ENCODE results near the gene GPC5.
"Not testable (repeated sequence)": the region's sequence is repeated elsewhere in the genome, so short reads cannot be mapped to it uniquely, and the experiment has no call there.

The GPC5 gene

DNA sequence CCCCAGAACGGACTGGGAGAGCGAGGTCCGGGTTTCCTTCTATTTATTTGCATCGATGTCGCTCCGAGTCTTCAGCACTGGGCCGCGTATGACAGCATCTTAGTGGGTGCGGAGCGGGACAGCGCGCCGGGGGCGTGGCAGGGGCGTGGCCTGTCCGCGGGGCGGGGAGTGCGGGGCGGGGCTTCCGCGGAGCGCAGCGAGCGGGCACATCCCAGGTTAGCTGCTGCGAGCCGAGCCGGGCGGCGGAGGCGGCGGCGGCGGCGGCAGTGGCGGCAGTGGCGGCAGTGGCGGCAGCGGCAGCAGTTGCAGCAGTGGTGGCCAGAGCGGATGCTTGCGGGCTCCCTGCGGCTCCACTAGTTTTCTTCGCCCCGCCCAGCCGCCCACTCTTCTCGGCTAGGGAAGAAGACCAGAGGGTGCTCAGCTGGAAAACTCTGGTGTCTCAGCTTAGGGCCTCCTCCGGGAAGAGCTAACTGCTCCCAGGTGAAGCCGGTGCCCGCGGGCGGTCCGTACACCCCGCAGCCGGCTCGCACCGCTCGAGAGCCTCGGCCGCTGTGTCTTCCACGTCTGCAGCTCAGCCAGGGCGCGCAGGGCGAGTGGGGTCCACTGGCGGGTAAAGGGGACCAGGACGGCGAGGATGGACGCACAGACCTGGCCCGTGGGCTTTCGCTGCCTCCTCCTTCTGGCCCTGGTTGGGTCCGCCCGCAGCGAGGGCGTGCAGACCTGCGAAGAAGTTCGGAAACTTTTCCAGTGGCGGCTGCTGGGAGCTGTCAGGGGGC lies at the start of gene GPC5:
Gene GPC5, plus strand, starts transcription at position 209 of the 776 bp plus-strand sequence.
- peak; percentile 52 to 92 for DNase-seq

DNA sequence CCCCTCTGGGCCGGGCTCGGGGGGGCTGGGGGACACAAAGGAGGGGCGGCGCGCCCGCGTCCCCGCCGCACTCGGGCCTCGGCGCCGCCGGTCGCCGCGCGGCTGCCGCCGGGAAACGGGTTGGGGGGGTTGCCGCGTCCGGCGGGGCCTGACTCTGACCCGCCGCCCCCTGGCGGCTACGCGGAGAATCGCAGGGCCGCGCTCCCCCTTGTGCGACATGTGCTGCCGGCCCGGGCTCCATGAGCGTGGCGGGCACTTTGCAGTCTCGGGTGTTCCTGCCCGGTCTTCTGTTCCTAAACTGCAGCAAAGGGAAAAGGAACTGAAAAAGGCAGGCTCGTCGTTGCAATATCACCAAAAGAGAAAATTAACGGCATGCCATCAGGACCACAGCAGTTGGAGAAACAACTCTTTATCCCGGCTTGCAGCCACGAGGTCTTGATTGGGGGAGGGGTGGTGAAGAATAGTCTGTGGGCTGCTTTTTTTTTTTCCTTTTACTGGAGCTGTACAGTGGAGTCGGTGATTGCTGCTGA lies 49.5 kb upstream of the GPC5 start:
- peak; percentile 83 to 97 for DNase-seq

DNA sequence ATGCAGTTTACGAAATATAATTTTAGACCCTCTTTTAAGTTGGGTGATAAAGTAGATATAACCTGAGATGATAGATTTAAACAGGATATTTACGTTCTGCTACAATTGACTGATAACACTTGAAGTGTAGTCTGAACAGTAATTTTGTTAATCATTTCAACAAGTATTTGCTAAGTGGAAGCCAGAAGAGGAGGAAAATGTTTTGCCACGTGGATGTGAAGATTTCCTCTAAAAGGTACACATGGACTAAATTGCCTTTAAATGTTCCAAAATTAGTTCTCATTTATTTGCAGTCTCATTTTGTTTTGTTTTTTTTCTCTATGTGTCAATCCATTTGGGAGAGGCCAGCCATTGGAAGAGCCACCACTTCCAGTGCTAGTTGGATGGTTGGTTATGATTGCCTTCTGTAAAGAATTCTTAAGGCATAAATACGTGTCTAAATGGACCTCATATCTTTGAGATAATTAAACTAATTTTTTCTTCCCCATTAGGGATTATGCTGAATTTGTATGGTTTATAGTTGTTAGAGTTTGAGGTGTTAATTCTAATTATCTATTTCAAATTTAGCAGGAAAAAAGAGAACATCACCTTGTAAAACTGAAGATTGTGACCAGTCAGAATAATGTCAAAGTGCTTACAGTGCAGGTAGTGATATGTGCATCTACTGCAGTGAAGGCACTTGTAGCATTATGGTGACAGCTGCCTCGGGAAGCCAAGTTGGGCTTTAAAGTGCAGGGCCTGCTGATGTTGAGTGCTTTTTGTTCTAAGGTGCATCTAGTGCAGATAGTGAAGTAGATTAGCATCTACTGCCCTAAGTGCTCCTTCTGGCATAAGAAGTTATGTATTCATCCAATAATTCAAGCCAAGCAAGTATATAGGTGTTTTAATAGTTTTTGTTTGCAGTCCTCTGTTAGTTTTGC lies 48.2 kb upstream of the GPC5 start:
- DNase-seq: peak in 1 of 2 experiments; percentile 25

DNA sequence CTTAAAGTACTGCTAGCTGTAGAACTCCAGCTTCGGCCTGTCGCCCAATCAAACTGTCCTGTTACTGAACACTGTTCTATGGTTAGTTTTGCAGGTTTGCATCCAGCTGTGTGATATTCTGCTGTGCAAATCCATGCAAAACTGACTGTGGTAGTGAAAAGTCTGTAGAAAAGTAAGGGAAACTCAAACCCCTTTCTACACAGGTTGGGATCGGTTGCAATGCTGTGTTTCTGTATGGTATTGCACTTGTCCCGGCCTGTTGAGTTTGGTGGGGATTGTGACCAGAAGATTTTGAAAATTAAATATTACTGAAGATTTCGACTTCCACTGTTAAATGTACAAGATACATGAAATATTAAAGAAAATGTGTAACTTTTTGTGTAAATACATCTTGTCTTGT lies 47.3 kb upstream of the GPC5 start:
- peak in 1 of 2 experiments; percentile 67 for DNase-seq

DNA sequence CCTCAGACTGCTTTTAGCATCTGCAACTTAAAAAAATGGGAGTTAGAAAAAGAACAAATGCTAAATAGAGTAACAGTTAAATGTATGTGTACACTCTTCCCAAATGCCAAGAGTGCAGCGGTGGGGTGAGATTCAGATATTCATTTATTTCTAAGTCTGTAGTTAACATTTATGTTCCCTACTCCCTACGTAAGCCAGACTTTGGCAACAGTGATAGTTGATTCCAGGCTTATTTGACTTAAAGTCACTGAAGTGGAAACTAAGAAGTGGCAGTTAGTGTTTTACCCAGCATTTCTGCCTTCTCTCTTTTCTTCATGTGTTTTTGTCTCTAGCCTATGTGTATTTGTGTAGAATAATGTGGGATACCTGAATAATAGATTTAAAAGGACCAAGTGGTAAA lies 46.4 kb upstream of the GPC5 start:
- no peak for DNase-seq

DNA sequence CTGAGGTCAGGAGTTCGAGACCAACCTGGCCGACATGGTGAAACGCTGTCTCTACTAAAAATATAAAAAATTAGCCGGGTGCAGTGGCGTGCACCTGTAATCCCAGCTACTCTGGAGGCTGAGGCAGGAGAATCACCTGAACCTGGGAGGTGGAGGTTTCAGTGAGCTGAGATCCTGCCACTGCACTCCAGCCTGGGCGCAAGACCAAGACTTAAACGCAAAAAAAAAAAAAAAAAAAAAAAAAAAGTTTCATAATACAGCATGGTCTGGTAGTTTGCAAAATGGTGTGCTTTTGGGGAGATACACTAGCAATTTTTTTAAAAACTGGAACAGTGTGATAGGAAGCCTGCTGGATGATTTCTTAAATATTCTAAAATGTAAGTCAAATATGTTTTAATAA lies 45.5 kb upstream of the GPC5 start:
- DNase-seq: not testable (repeated sequence)

DNA sequence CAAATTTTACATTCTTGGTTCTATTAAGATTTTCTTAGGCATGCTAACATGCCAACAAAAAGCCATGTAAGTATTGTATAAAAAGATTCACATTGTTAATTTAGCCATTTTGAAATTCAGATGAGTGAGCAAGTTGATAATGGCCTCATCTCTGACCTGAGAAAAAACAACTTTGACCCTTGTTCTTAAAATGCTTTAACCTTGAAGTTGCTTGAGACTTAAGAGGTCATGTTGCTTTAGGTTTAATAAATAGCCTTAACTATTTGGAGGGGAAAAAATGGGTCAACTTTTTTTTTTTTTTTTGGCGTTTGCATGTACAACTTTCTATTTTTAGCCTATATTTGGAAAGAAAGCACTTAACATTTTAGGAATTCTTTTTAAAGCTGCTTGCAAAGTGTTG lies 44.9 kb upstream of the GPC5 start:
- no peak for DNase-seq

DNA sequence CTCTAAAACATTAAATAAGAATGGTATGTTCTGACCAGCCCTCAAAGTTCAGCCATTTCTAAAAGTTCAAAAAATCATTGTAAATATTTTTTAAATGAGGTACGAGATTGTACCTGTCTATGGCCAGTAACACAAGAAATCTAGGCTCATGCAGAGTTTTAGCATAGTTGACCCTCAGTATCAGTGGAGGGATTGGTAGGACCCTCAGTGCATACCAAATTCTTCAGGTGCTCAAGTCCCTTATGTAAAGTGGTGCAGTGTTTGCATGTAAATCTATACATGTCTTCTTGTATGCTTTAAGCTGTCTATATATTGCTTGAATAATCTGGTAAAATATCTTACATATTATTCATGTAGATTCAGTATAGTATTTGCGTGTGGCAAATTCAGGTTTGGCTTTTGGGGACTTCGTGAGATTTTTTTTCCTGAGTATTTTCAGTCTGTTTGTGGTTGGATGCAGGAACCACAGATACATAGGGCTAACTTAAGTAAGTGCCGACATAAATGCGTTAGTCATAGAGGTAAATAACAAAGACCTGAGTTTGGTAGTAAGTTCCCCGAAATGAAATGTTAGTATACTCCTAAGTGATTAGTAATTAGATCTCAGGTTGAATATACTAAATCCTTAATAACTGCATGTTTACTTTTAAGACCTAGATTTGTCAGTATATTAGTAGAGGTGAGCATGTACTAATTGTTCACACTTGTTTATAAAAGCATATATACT lies 43.2 kb upstream of the GPC5 start:
- no peak for DNase-seq

DNA sequence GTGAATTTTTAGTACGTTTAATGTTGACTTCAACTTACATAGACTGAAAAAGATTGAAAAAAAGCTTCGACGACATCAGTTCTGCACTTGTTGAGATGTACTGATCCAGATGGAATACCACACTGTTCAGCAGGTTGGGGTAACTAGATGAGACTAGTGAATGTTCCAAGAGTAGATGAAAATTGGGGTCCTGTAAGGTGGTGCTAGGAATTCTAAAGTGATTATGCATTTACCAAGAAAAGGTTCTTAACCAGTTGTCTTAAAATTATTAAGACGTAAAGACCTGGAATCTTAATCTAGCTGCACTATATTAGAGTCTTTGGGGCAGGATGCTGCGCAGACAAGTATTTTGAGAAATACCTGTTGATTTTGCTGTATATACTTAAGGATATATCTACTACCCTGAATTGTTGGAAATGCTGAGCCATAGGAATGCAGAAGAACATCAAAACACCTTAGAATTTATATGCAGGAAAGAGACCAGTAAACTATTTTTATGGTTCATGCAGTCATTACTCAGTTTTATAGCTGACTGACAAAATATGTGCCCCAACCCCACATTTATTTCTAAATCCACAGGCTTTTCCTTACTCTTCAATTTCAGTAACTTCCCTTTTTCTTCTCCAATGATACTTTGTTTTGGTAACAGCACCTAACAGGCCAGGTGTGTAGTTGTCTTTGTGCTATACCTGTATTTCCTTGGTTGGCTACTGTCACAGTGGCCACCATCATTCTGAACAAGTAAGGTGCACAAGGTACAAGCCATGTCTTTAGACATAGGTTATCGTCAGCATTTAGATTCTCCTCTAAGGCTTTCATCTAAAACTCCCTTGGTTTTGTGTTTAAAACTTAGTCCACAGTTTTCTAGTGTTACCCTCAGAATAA lies 42.4 kb upstream of the GPC5 start:
- no peak for DNase-seq

DNA sequence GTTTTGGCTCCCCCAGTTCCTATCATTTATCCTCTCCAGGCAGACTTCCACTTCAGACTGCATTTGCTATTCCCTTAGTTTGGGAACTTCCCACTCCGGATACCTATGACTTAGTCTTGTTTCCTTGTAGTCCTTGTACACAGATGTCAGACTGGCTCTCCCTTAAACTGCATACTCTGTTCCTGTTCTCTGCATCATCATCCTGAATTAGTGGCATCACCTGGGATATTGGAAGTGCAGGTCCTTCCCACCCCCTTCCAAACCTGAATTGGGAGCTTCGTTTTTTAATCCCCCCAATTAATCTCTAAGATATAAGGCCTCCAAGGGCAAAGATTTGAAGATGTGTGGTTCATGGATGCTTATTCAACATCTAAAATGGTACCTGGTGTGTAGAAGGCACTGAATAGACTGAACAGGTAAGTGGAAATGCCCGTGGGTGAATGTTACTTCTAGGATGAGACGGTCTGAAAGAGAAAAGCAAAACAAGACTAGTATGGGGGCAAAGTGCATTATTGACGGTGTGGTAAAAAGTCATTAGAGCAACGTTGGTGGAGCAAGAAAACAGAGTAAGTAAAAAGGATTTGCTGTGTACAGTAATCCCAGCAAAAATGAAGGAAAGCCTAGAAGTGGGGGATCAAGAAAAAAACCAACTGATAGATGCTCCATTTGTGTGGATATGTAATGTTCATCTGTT lies 41.4 kb upstream of the GPC5 start:
- DNase-seq: no peak

DNA sequence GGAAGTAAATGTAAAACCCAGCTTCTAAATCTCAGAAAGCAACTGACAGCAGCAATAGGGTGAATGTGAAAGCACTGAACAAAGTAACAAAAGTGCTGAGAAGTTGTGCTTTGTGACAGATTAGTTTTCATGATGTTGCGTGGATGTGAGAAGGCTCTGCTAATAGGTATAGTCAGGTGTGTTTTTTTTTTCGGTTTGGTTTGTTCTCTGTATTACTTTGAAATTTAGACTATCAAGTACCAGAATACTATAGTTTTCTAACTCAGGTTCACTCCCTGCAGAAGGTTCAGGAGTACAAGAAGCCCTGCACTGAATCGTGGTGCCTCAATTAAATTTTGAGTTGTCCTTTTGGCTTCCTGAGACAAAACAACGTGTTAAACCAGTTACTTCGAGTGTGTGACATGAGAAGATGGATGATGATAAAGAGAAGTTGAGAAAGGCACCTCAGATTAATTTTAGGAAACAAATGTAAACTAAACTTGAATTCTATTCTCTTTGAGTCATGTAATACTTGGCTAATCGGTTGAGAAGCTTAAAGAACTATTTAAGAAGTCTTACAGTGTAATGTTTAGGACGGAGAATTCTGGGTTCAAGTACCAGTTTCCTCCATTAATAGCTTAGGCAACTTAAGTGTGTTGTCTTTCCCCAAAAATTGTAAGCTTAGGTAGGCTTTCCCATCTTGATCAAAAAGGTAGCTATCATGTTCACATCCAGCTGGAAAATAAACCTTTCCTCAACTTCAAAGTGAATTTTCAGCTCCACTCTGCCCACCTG lies 40.6 kb upstream of the GPC5 start:
- no peak for DNase-seq

DNA sequence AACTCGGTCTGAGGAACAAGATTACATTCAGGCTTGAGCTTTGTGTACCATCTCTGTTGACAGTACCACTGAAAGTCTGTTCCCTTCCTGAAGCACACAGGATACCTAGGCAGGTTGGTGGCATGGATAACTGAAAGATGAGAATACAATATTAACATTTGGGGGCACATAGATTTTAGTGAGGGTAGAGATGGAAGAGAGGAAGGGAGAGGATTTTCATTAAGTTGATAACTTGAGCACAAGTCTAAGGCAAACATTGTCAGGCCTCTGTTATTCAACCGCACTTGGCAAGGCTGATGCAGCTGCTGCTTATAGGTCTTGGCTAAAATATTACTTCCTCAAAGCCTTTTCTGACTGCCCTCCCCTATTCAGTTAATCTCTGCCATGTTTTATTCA lies 40.0 kb upstream of the GPC5 start:
- DNase-seq: no peak

DNA sequence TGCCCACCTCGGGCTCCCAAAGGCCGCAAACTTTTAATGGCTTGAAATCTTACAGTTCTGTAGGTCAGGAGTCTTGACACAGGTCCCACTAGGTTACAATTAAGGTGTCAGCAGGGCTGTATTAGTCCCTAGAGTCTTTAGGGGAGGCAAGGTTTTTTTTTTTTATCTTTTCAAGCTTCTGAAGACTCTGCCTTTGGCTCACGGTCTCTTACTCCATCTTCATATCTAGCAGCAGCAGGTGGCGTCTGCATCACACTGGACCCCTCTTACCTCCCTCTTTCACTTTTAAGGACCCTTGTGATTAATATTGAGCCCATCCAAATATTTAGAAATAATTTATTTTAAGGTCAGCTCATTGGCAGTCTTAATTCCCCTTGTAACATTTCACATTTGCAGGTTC lies 39.3 kb upstream of the GPC5 start:
- DNase-seq: no peak

DNA sequence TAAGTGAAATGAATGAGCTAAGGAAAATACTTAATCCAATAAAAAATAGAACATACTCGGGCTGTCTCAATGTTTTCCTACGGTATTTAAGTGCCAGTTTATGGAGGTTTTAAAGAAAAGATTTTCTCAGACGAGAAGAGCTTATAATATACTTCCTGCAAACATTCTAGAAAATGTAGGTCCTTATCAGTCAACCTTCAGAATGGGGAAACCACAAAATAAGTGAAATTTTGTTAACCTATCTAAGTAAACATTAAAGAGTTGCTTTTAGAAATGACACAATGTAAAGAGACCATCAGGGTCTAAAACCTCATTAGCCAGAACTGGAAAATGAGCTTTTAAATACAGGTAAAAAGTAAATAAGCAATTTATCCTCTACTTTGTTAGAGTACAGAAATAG lies 38.8 kb upstream of the GPC5 start:
- no peak for DNase-seq

DNA sequence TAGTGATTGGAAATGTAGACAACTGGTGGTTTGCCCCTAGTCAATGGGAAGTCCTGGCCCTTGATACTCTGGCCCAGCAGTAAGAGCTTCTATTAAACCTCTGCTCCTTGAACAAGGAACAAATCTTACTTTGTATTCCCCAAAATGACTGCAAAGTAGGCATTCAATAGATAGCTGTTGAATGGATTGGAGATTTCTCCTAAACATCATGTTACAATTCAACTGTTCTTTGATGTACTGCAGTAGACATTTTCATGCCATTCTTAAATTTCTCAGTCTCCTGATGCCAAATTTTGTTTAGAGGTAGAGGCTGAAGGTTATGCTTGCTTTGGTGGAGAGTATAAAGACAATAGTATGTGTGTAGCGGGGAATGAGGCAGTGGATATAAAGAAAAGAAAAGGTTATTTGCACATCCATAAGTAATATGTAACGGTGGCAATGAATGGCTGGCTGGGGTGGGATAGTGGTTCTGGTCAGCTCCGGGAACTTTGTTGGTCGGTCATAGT lies 38.1 kb upstream of the GPC5 start:
- no peak for DNase-seq

DNA sequence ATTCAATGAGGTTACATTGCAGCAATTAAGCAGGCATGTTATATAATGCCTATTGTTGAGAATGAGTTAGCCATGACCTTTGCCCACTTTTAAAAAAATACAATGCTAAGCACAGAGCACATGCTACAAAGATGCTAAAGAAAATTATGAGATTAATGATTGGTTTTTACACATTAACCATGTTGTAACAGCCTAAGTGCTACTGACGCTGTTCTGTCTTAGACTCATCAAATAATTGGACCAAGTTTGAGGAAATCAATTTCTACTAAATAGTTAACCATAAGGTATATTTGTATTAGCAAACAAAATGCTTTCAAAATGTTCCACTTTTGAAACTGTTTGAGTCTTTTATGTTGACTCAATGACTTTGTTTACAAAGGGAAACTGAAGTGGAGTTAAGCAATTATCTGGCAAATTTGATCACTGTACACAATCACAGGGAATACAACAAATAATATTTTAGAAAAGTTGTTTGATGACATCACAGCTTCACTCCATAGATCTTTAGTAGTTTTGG lies 36.6 kb upstream of the GPC5 start:
- DNase-seq: no peak

DNA sequence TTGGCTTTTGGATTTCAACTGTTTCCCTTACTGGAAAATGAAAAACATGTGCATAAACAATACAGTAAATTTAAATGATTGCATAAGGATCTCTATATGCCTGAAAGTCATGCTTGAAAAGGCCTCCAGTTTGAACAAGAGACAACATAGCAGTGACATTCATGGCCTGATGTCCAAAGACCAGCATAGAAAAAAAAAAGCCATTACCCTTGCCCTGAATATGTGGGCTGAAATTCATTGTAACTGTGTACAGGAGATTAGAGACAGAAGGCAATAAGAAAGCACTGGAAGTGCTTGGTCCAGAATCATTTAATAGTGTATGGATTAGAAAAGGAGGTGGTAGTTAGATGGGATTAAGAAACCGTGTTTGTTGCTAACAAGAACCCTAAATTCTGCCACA lies 35.5 kb upstream of the GPC5 start:
- no peak for DNase-seq

DNA sequence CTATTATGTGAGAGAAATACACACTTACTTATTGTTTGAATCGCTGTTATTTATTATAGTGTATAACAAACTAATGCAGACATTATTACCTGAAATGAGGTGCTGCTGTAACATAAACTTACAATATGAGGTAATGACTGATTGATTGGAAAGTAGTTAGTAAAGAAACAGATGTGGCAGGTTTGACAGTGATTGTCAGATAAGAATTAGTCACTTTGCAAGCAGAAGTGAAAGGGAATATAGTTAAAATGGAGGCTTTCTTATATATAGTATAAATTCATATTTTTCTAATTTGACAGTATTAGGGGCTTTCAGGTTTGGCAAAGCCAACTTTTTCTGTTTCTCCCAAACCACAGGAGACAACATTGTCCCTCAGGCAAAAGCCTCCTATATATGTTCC lies 30.3 kb upstream of the GPC5 start:
- no peak for DNase-seq

DNA sequence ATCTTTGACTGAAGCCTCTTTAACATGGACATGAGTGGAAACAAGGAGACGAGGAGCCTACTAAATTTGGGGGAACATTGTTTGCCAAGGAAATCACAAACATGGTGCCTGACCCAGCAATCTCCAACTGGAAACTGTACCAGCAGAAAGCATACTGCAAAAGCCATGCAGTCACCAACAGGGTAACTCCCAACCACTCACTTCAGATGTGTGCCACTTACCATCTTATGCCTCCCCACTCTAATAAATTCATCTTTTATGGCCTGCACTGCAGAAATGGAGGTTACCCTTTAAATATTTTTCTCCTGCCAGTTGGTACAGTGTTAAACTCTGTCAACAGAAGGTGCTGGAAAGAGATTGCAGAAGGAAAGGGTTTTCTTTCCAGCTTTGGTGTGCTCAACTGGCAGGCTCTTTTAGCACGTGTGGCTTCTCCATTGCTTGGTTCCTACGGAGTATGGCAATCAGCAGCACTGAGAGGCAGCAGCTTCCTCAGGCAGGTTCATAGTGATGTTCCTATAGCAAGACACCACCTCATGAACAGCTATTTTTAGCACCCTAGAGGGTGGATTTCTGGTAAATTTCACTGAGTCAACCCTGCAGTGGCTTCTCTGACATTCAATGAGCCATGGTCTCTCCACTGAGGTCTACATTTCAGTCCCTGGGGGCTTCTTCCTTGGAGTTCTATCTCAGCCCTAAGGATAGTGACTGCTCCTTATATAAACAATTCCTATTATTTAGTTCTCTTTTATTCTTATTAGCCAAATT lies 29.6 kb upstream of the GPC5 start:
- no peak for DNase-seq

Data from NCI-H526 (cell line).